ENCODE results near the gene LRRN2. TPM values are rescaled to one million over a fixed set of nuclear protein-coding genes. Genes with fewer than 3 reads are reported as not detected.

LRRN2 gene
- total RNA-seq, 1 experiment from 2014 or later, result 4.6 TPM

DNA sequence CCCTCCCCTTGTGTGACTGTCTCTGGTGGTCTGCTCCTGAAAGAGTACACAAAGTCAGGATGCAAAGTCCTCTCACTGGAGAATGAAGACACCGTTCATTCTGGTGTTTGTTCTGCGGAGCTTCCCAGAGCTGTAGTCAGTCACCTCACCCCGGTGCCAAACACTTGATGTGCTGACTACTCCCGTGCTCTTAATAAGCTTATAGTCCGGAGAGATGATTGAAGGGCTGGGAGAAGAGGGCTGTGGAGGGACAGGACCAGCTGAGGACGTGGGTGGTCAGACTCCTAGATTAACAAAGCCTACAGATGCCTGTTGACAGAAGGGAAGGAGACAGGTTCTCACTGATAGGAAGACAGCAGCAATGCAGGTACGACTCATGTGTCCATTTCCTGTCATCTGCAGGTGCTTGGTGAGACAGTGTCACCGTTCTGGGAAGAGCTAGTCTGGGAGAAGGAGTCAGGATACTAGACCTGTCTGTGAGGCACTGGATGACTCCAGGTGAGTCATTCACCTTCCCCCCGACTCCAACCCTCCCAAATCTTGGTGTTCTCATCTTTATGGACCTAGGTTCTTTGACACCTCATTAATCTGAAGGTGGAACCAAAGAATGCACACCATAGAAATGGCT, 40.4 kb upstream of the LRRN2 start:
- Histone ChIP-seq H2AFZ (no peak overlapping the region), H3K4me3 (no peak overlapping the region), H3K79me2 (ENCODE audit: low read depth) (no peaks in the 10 kb centered on the region), H3K36me3 (ENCODE audit: low read depth) (no peaks in the 10 kb centered on the region), H3K9me3 (ENCODE audit: insufficient read depth, low read depth) (no peaks in the 10 kb centered on the region), H3K27me3 (ENCODE audit: insufficient read depth, low read depth) (no peaks in the 10 kb centered on the region), H3F3A (ENCODE audit: insufficient read depth, low read depth) (peaks cover 21% of the 10 kb centered on the region; the same call in 1 of the 2 replicates), H4K20me1 (ENCODE audit: insufficient read depth) (no peaks in the 10 kb centered on the region), H3K9me2 (ENCODE audit: insufficient read depth) (no peaks in the 10 kb centered on the region), H3K4me1 (replicated peaks; ENCODE audit: insufficient read depth) (peaks cover 39% of the 10 kb centered on the region), H3K4me2 (peak overlapping the region; percentile 37; the same call in 1 of the 2 replicates), H3K27ac (no peak overlapping the region)
- TF ChIP-seq, protein P1, sequence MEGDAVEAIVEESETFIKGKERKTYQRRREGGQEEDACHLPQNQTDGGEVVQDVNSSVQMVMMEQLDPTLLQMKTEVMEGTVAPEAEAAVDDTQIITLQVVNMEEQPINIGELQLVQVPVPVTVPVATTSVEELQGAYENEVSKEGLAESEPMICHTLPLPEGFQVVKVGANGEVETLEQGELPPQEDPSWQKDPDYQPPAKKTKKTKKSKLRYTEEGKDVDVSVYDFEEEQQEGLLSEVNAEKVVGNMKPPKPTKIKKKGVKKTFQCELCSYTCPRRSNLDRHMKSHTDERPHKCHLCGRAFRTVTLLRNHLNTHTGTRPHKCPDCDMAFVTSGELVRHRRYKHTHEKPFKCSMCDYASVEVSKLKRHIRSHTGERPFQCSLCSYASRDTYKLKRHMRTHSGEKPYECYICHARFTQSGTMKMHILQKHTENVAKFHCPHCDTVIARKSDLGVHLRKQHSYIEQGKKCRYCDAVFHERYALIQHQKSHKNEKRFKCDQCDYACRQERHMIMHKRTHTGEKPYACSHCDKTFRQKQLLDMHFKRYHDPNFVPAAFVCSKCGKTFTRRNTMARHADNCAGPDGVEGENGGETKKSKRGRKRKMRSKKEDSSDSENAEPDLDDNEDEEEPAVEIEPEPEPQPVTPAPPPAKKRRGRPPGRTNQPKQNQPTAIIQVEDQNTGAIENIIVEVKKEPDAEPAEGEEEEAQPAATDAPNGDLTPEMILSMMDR (conservative IDR thresholded peaks at IDR 0.05), result no peak
- no peak for TF ChIP-seq EZH2 (IDR thresholded peaks at IDR 0.05; ENCODE audit: low read depth)
- intact Hi-C loops (cut with micrococcal nuclease; ENCODE audit: unreplicated experiment), result no loop called here
- BruUV-seq (replicated peaks), result no TSS peak
- peak in 1 of 2 experiments; percentile 45 for DNase-seq
- POLR2A ChIA-PET (ENCODE audit: unreplicated experiment), result interaction anchor here (0.5 kb wide), 1 partner anchor 160 kb away, joined by 7 read pairs; no protein-coding TSS in a partner anchor
- CTCF ChIA-PET, result interaction anchor here (0.7 kb wide), 1 partner anchor 323 kb away, joined by 4 read pairs; no protein-coding TSS in a partner anchor

DNA sequence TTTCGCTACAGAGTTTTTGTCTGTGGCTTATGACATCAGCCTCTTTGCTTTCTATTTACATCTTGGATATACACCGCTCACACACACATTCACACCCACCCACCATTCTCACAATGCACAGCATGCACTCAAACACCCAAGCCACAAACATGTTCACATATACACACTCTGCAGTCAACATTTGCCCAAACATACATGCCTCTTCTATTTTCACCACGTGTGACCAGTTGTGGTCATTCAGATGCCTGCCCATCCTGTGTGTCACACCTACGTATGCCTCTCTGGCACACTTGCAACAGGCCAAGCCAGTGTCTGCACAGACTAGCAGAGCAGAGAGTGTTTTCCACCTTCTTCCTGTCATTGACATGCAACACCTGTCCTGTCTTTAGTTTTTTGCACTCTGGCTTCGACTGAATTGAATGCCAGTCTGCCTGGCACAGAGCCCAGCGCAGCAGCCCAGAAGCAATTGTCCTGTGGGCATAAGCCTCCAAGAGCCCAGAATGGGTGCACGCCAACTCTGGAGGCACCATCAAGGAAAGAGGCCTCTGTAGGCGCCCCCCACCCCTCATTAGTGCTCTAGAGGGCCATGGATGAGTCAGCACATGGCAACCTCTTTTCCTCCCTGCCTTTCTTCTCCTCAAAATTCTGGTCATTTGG, 37.7 kb upstream of the LRRN2 start:
- no peaks in the 10 kb centered on the region for H3K36me3 ChIP-seq (ENCODE audit: low read depth)
- ChIA-PET POLR2A (ENCODE audit: unreplicated experiment) (interaction anchor here (0.6 kb wide), 1 partner anchor 177 kb away, joined by 3 read pairs; no protein-coding TSS in a partner anchor), CTCF (no interaction called here)
- no peaks in the 10 kb centered on the region for H4K20me1 ChIP-seq (ENCODE audit: insufficient read depth)
- peaks cover 25% of the 10 kb centered on the region for H3K4me1 ChIP-seq (replicated peaks; ENCODE audit: insufficient read depth)
- H3K27ac ChIP-seq, result no peak overlapping the region
- TF ChIP-seq EZH2 (IDR thresholded peaks at IDR 0.05; ENCODE audit: low read depth), result no peak
- TF ChIP-seq, protein P1 (conservative IDR thresholded peaks at IDR 0.05), result no peak
- H2AFZ ChIP-seq, result no peak overlapping the region
- H3F3A ChIP-seq (ENCODE audit: insufficient read depth, low read depth), result peaks cover 16% of the 10 kb centered on the region; the same call in 1 of the 2 replicates
- H3K79me2 ChIP-seq (ENCODE audit: low read depth), result no peaks in the 10 kb centered on the region
- no peak overlapping the region for H3K4me2 ChIP-seq
- no peaks in the 10 kb centered on the region for H3K9me3 ChIP-seq (ENCODE audit: insufficient read depth, low read depth)
- DNase-seq, result no peak
- no peaks in the 10 kb centered on the region for H3K9me2 ChIP-seq (ENCODE audit: insufficient read depth)
- no TSS peak for BruUV-seq (replicated peaks)
- H3K27me3 ChIP-seq (ENCODE audit: insufficient read depth, low read depth), result no peaks in the 10 kb centered on the region
- intact Hi-C loops (cut with micrococcal nuclease; ENCODE audit: unreplicated experiment), result no loop called here
- no peak overlapping the region for H3K4me3 ChIP-seq

DNA sequence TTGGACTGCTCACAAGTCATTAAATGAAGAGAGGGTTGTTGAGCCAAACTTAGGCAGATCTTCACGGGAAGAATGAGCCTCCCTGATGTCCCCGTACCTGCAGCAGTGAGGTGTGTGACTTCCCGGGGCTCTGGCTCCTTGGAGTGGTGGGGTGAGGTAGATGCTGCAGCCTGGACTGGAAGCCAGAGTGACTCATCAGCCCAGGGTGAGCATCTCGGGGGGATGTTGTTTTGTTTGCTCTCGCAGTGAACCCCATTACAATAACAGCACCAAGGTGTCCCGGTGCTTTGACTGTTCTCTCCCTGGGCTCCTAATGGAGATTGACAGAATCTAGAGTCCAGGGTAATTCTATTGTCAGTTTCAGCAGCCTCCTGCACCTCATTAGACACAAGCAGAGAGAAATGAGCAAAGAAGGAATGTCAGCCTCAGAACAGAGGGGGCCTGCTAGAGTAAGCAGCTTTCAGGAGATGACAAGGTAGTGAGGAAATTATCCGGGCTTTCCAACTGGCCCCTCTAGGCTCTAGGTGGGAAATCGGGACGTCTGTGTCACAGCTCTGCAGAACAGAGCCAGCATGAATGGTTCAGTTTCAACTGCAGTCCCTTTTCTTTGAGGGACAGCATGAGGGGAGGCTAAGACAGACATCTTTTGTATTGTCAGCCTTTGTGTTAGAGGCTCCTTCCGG, 36.0 kb upstream of the LRRN2 start:
- Histone ChIP-seq H3K9me3 (ENCODE audit: insufficient read depth, low read depth) (no peaks in the 10 kb centered on the region), H2AFZ (no peak overlapping the region), H3F3A (ENCODE audit: insufficient read depth, low read depth) (peaks cover 10% of the 10 kb centered on the region; the same call in 1 of the 2 replicates), H3K79me2 (ENCODE audit: low read depth) (no peaks in the 10 kb centered on the region), H3K27me3 (ENCODE audit: insufficient read depth, low read depth) (no peaks in the 10 kb centered on the region), H3K4me2 (no peak overlapping the region), H3K36me3 (ENCODE audit: low read depth) (no peaks in the 10 kb centered on the region), H3K4me3 (no peak overlapping the region), H3K27ac (no peak overlapping the region), H4K20me1 (ENCODE audit: insufficient read depth) (no peaks in the 10 kb centered on the region), H3K9me2 (ENCODE audit: insufficient read depth) (no peaks in the 10 kb centered on the region), H3K4me1 (replicated peaks; ENCODE audit: insufficient read depth) (peaks cover 12% of the 10 kb centered on the region)
- no peak for TF ChIP-seq EZH2 (IDR thresholded peaks at IDR 0.05; ENCODE audit: low read depth)
- TF ChIP-seq, protein P1 (conservative IDR thresholded peaks at IDR 0.05), result no peak
- ChIA-PET POLR2A (ENCODE audit: unreplicated experiment) (no interaction called here), CTCF (no interaction called here)
- no TSS peak for BruUV-seq (replicated peaks)
- intact Hi-C loops (cut with micrococcal nuclease; ENCODE audit: unreplicated experiment), result no loop called here
- DNase-seq, result no peak

Measured in PC-9 (cell line).